ENCODE data around the gene THADA. TPM values are rescaled to one million over a fixed set of nuclear protein-coding genes. Genes with fewer than 3 reads are reported as not detected.
A peak's percentile ranks its signal among the peaks of the same experiment; 100 is the strongest.

The THADA gene
- total RNA-seq, 1 donor from 2014 or later: 28.3 TPM

- H3K36me3 Mint-ChIP-seq (ENCODE audit: unreplicated experiment): peaks cover 4% of the 10 kb centered on the region
- peaks cover 52% of the 10 kb centered on the region for H3K4me1 Mint-ChIP-seq (ENCODE audit: unreplicated experiment)
- H3K27ac Mint-ChIP-seq (ENCODE audit: unreplicated experiment): peak overlapping the region; percentile 98
These were observed 378.3 kb downstream of the THADA start for GRCh38 chr2:43217228-43218154.

GRCh38 chr2:43216629-43217028 lies 379.2 kb downstream of the THADA start:
- no peak overlapping the region for H3K27ac Mint-ChIP-seq (ENCODE audit: unreplicated experiment)
- peaks cover 2% of the 10 kb centered on the region for H3K36me3 Mint-ChIP-seq (ENCODE audit: unreplicated experiment)
- peaks cover 44% of the 10 kb centered on the region for H3K4me1 Mint-ChIP-seq (ENCODE audit: unreplicated experiment)
- TF ChIP-seq, protein P1, sequence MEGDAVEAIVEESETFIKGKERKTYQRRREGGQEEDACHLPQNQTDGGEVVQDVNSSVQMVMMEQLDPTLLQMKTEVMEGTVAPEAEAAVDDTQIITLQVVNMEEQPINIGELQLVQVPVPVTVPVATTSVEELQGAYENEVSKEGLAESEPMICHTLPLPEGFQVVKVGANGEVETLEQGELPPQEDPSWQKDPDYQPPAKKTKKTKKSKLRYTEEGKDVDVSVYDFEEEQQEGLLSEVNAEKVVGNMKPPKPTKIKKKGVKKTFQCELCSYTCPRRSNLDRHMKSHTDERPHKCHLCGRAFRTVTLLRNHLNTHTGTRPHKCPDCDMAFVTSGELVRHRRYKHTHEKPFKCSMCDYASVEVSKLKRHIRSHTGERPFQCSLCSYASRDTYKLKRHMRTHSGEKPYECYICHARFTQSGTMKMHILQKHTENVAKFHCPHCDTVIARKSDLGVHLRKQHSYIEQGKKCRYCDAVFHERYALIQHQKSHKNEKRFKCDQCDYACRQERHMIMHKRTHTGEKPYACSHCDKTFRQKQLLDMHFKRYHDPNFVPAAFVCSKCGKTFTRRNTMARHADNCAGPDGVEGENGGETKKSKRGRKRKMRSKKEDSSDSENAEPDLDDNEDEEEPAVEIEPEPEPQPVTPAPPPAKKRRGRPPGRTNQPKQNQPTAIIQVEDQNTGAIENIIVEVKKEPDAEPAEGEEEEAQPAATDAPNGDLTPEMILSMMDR (IDR thresholded peaks at IDR 0.05): no peak
- no peaks in the 10 kb centered on the region for H3K27me3 Mint-ChIP-seq (ENCODE audit: unreplicated experiment)
- no peak for DNase-seq (ENCODE audit: extremely low spot score, unreplicated experiment)
- no peaks in the 10 kb centered on the region for H3K9me3 Mint-ChIP-seq (ENCODE audit: unreplicated experiment)
- H3K4me3 Mint-ChIP-seq (ENCODE audit: unreplicated experiment): no peak overlapping the region

More at GRCh38 chr2:43217228-43218154, 378.3 kb downstream of the THADA start:
- Mint-ChIP-seq H3K27me3 (ENCODE audit: unreplicated experiment) (no peaks in the 10 kb centered on the region), H3K4me3 (ENCODE audit: unreplicated experiment) (peak overlapping the region; percentile 77), H3K9me3 (ENCODE audit: unreplicated experiment) (no peaks in the 10 kb centered on the region)
- TF ChIP-seq, protein P1 (IDR thresholded peaks at IDR 0.05): no peak
- no peak for DNase-seq (ENCODE audit: extremely low spot score, unreplicated experiment)

GRCh38 chr2:43215673-43216255 lies 380.1 kb downstream of the THADA start:
- H3K4me3 Mint-ChIP-seq (ENCODE audit: unreplicated experiment): no peak overlapping the region
- peaks cover 2% of the 10 kb centered on the region for H3K36me3 Mint-ChIP-seq (ENCODE audit: unreplicated experiment)
- no peak for DNase-seq (ENCODE audit: extremely low spot score, unreplicated experiment)
- H3K9me3 Mint-ChIP-seq (ENCODE audit: unreplicated experiment): no peaks in the 10 kb centered on the region
- no peak overlapping the region for H3K27ac Mint-ChIP-seq (ENCODE audit: unreplicated experiment)
- TF ChIP-seq, protein P1 (IDR thresholded peaks at IDR 0.05): no peak
- H3K27me3 Mint-ChIP-seq (ENCODE audit: unreplicated experiment): no peaks in the 10 kb centered on the region
- peaks cover 36% of the 10 kb centered on the region for H3K4me1 Mint-ChIP-seq (ENCODE audit: unreplicated experiment)

- Mint-ChIP-seq H3K27me3 (ENCODE audit: unreplicated experiment) (no peaks in the 10 kb centered on the region), H3K27ac (ENCODE audit: unreplicated experiment) (no peak overlapping the region), H3K36me3 (ENCODE audit: unreplicated experiment) (peaks cover 2% of the 10 kb centered on the region), H3K4me1 (ENCODE audit: unreplicated experiment) (peaks cover 25% of the 10 kb centered on the region), H3K4me3 (ENCODE audit: unreplicated experiment) (no peak overlapping the region), H3K9me3 (ENCODE audit: unreplicated experiment) (no peaks in the 10 kb centered on the region)
- DNase-seq (ENCODE audit: extremely low spot score, unreplicated experiment): no peak
- TF ChIP-seq, protein P1 (IDR thresholded peaks at IDR 0.05): no peak
These were observed 381.6 kb downstream of the THADA start for GRCh38 chr2:43214253-43214652.

GRCh38 chr2:43212931-43213330 lies 382.9 kb downstream of the THADA start:
- no peak for DNase-seq (ENCODE audit: extremely low spot score, unreplicated experiment)
- Mint-ChIP-seq H3K9me3 (ENCODE audit: unreplicated experiment) (no peaks in the 10 kb centered on the region), H3K27ac (ENCODE audit: unreplicated experiment) (no peak overlapping the region), H3K4me3 (ENCODE audit: unreplicated experiment) (no peak overlapping the region), H3K36me3 (ENCODE audit: unreplicated experiment) (peaks cover 2% of the 10 kb centered on the region), H3K4me1 (ENCODE audit: unreplicated experiment) (peaks cover 12% of the 10 kb centered on the region), H3K27me3 (ENCODE audit: unreplicated experiment) (no peaks in the 10 kb centered on the region)
- TF ChIP-seq, protein P1 (IDR thresholded peaks at IDR 0.05): no peak

Measured in osteocyte (in vitro differentiated cells).